GM18517 (cell line): Measurements from ENCODE around the gene RPRD2.

ENCODE experiments used
- ATAC-seq: cut with Tn5 transposase; IDR thresholded peaks from one replicate; pipeline ENCODE4 v1.9.1; 2021; ENCODE audit warnings: mild to moderate bottlenecking, moderate library complexity; ENCODE audit not compliant: unreplicated experiment

RPRD2 gene

GRCh38 chr1:150513351-150513791, 149.4 kb downstream of the RPRD2 start:
- ATAC-seq, result no peak

DNA sequence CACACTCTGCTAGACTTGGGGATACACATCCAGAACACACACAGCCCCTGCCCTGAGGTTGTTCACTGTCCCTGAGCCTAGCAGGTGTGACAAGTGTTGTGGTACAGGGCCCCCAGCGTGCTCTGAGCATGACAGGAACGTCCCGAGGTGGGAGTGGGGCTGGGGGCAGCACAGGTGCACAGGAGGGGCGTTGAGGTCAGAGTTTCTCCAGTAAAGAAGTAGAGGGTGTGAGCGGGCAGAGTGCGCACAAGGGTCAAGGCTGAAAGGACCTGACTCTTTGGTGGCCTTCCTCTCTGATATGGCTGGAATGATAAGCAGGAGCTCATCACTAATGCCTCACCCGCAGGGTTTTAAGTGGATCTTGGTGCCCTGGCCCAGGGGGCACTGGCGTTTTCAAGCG, 150.3 kb downstream of the RPRD2 start:
- ATAC-seq, result no peak

DNA sequence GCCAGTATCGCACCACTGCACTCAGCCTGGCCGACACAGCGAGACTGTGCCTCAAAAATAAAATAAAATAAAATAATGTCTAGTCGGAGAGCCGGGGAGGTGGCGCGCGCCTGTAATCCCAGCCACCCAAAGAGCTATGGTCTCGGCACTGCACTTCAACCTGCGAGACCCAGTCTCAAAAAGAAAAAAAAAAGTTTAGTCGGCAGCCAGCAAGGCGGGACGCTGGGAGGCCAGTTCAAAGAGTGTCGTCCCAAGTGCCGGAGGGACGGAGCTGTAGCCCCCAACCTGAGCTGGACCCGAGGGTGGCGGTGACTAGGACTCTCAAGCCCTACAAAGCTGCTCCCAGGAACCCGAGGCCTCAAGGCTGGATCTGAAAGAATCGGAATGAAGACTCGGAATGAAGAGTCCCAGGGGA, 151.0 kb downstream of the RPRD2 start:
- no peak for ATAC-seq

DNA sequence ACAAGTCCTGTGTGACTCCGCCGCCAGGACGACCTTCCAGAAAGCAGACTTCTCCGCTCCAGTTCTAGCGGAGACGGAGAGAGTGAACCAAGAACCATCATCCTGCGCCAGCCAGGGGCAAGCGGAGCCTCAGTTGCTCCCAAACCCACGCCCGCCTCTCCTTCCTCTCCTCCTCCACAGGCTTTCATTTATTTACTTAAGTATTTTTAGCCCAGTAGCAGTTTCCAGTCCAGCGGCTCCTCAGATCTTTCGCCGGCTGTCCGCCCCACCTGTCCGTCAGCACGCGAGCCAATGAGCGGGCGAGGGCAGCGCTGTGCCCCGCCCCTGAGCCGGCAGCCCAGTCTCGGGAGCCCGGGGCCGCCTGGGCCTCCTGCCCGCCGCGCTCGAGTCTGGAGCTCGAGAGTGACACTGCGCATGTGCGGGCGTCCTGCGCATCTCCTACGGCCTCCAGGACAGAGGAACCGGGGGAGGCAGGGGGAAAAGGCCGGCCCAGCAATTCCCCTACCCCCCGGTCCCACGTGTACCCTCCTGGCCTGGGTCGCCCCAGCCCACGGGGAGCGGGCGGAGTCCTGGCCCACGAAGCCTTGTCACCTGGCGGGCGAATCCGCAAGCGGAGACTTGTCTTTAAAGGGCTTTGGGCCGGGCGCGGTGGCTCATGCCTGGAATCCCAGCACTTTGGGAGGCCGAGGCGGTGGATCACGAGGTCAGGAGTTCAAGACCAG, 151.5 kb downstream of the RPRD2 start, which contains the start of gene FALEC:
FALEC (plus strand) TSS at position 425 of the 722 bp plus-strand sequence.
- peak; percentile 94 for ATAC-seq

DNA sequence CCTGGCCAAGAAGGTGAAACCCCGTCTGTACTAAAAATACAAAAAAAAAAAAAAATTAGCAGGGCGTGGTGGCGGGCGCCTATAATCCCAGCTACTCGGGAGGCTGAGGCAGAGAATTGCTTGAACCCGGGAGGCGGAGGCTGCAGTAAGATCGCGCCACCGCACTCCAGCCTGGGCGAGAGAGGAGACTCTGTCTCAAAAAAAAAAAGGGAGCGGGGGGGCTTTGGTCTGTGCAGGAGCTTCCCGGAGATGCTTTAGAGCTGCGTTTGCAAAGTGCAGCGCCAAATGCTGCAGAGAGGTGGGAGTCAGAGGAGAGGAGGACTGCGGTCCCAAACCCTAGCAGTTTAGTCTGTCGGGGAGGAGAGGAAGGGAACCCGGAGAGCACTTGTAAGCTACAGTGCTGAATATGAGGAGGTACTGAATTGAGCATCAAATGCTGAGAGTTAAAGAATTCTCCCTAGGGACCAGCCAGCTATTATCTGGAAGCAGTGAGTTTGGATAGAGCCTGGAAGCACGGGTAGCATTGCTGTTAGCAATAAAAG, 152.2 kb downstream of the RPRD2 start:
- ATAC-seq, result no peak

GRCh38 chr1:150516616-150517015, 152.7 kb downstream of the RPRD2 start:
- no peak for ATAC-seq

DNA sequence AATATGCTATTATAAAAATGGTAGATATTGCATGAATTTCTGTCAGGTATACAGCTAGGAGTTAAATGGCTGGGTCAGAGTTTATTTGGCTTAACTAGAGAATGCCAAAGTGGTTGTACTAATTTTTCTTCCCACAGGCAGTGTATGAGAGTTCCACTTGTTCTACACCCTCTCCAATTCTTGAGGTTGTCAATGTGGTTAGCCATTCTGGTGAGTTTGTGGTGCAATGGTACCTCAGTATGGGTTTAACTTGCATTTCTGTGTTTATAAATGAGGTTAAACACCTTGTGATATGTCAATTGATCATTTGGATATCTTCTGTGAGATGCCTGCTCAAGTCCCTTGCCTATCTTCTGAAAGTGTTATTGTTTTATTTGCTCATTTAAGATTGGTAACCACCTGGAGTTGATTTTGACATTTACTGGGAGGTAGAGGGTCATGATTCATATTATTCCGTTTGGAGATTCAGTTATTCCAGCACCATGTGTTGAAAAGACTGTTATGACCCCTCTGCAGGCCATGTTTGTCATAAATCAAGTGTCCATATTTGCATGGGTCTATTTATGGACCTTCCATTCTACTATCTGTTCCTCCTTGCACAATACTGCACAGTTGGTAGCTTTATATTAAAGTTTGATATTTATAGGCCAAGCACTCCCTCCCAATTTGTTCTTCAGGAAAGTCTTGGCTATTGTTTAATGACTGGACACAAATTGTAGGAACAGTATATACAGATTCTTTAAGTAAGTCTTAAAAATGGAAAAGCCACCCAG, 157.4 kb downstream of the RPRD2 start:
- ATAC-seq, result no peak

GRCh38 chr1:150525348-150525747, 161.4 kb downstream of the RPRD2 start:
- no peak for ATAC-seq
